Stomach (tissue), 9 donors: ENCODE data around the gene ARHGAP25. TPM values are rescaled to one million over a fixed set of nuclear protein-coding genes. Genes with fewer than 3 reads are reported as not detected.

Source experiments
- DNase-seq, 2 donors: peaks; one replicate each; pipeline versions ENCODE4 v3.0.0 to v3.0.0-alpha.2; 2013 to 2019
- H3K27ac ChIP-seq, 5 donors: fragments of 200-600 bp in 4 of 5; sonication (generic) in 4 of 5; one replicate each; pipeline ENCODE4 v1.5.1; 2013 to 2019; ENCODE audit warnings: mild to moderate bottlenecking in 1 of 5, moderate library complexity in 1 of 5
- H3K27me3 ChIP-seq, 3 donors: fragments of 200-600 bp; sonication (generic); one replicate each; pipeline ENCODE4 v1.5.1; 2017 to 2019; ENCODE audit warnings: mixed run types in 1 of 3
- H3K36me3 ChIP-seq, 4 donors: fragments of 200-600 bp; sonication (generic); 1 replicate in 3 of 4; 2 replicates in 1 of 4; pipeline ENCODE4 v1.5.1; 2016 to 2019
- H3K4me1 ChIP-seq, 4 donors: fragments of 200-600 bp; sonication (generic); one replicate each; pipeline ENCODE4 v1.5.1; 2016 to 2019
- H3K4me3 ChIP-seq, 4 donors: fragments of 200-600 bp; sonication (generic) in 3 of 4; one replicate each; pipeline ENCODE4 v1.5.1; 2016 to 2019; ENCODE audit warnings: mild to moderate bottlenecking in 1 of 4
- H3K9me3 ChIP-seq, 4 donors: fragments of 200-600 bp; sonication (generic); one replicate each; pipeline ENCODE4 v1.5.1; 2016 to 2019
- CTCF ChIP-seq, 7 experiments: fragments of 450-650 bp in 4 of 7; fragments of 200-600 bp in 3 of 7; sonication (generic) in 3 of 7; IDR thresholded peaks; one replicate each; pipeline ENCODE4 v1.5.1; 2016 to 2019; ENCODE audit warnings: antibody characterized with exemption in 7 of 7, control low read depth in 2 of 7, mild to moderate bottlenecking in 1 of 7
- EP300 ChIP-seq: sonication (generic); formaldehyde crosslinking; IDR thresholded peaks from one replicate; pipeline ENCODE4 v1.6.1; 2017; ENCODE audit warnings: antibody characterized with exemption
- POLR2A ChIP-seq, 4 donors: fragments of 450-650 bp; IDR thresholded peaks; one replicate each; pipeline ENCODE4 v1.6.1; 2016; ENCODE audit warnings: antibody characterized with exemption in 4 of 4, control low read depth in 2 of 4, mild to moderate bottlenecking in 1 of 4, moderate library complexity in 1 of 4
- POLR2AphosphoS5 ChIP-seq, 3 donors: sonication (generic); formaldehyde crosslinking; IDR thresholded peaks; one replicate each; pipeline ENCODE4 v1.6.1; 2016; ENCODE audit warnings: antibody characterized with exemption in 3 of 3
- WGBS, 5 donors: extraction: QIAGEN DNeasy Blood & Tissue Kit in 3 of 5; methylation state at CpG; one replicate each; pipeline versions ENCODE4 v1.1.5 to v1.1.7; 2013 to 2018; 5-methylcytosine and 5-hydroxymethylcytosine counted together
- intact Hi-C: fragments of 100-400 bp; cut with DNase I; formaldehyde crosslinking; loops from one replicate; pipeline ENCODE4 v1.15.1; 2023; ENCODE audit warnings: low total_unique reads
- polyA plus RNA-seq, 3 donors: library from polyadenylated mRNA; stranded (reverse); fragments of 200-250 nt; gene quantifications; one replicate each; pipeline ENCODE4 v1.2.3, GENCODE V29; 2013
- total RNA-seq, 5 donors: library from RNA; depleted of rRNA; stranded (reverse); fragments of >200 nt; gene quantifications; one replicate each; pipeline versions ENCODE4 v1.1.0 to v1.2.3, GENCODE V29; 2014 to 2016
- donor health status: healthy with polysubstance abuse.
- donor health status: Bipolar disorder and iron deficiency.
- donor health status: healthy.

ARHGAP25 gene
- total and polyA plus RNA-seq, 8 donors, result 0.29 to 17.1 (median 4.0) TPM; not detected in 1

- 89 to 94% (median 90%) methylated on average over 2 of the region's 2 CpGs for WGBS, 5 donors
Measured at GRCh38 chr2:68845043-68845442, 110.4 kb downstream of the ARHGAP25 start.

GRCh38 chr2:68846091-68846490 lies 111.5 kb downstream of the ARHGAP25 start:
- Histone ChIP-seq H3K9me3 (no peaks in the 10 kb centered on the region), H3K4me3 (no peak overlapping the region), H3K4me1 (no peaks in the 10 kb centered on the region), H3K27me3 (no peaks in the 10 kb centered on the region), H3K27ac (no peak overlapping the region), H3K36me3 (no peaks in the 10 kb centered on the region)
- TF ChIP-seq EP300 (no peak), POLR2AphosphoS5 (IDR thresholded peaks at IDR 0.05) (no peak), CTCF (IDR thresholded peaks at IDR 0.05) (no peak), POLR2A (IDR thresholded peaks at IDR 0.05) (no peak)
- intact Hi-C loops, result no loop called here
- DNase-seq, result no peak
- WGBS, 5 donors, result 56 to 78% (median 70%) methylated on average over 3 of the region's 3 CpGs

More at GRCh38 chr2:68845043-68845442, 110.4 kb downstream of the ARHGAP25 start:
- no peak for DNase-seq
- H3K4me3 ChIP-seq, result no peak overlapping the region
- H3K27ac ChIP-seq, result no peak overlapping the region
- no peaks in the 10 kb centered on the region for H3K9me3 ChIP-seq
- no peaks in the 10 kb centered on the region for H3K36me3 ChIP-seq
- TF ChIP-seq EP300, result no peak
- no peaks in the 10 kb centered on the region for H3K4me1 ChIP-seq
- H3K27me3 ChIP-seq, result no peaks in the 10 kb centered on the region
- intact Hi-C loops, result no loop called here

- Histone ChIP-seq H3K4me3 (no peak overlapping the region), H3K36me3 (no peaks in the 10 kb centered on the region), H3K27me3 (no peaks in the 10 kb centered on the region), H3K27ac (no peak overlapping the region), H3K9me3 (no peaks in the 10 kb centered on the region), H3K4me1 (no peaks in the 10 kb centered on the region)
- no peak for DNase-seq
- intact Hi-C loops, result no loop called here
- TF ChIP-seq CTCF (IDR thresholded peaks at IDR 0.05) (no peak), POLR2A (IDR thresholded peaks at IDR 0.05) (no peak), POLR2AphosphoS5 (IDR thresholded peaks at IDR 0.05) (no peak), EP300 (no peak)
Measured at GRCh38 chr2:68847751-68848150, 113.1 kb downstream of the ARHGAP25 start.

GRCh38 chr2:68849579-68850030 lies 115.0 kb downstream of the ARHGAP25 start:
- no peaks in the 10 kb centered on the region for H3K36me3 ChIP-seq
- H3K9me3 ChIP-seq, result no peaks in the 10 kb centered on the region
- TF ChIP-seq EP300, result no peak
- intact Hi-C loops, result no loop called here
- H3K27ac ChIP-seq, result no peak overlapping the region
- no peaks in the 10 kb centered on the region for H3K27me3 ChIP-seq
- no peaks in the 10 kb centered on the region for H3K4me1 ChIP-seq
- no peak overlapping the region for H3K4me3 ChIP-seq
- no peak for DNase-seq
- WGBS, 5 donors, result 44 to 58% (median 50%) methylated on average over 4 of the region's 4 CpGs

- Histone ChIP-seq H3K4me1 (no peaks in the 10 kb centered on the region), H3K4me3 (no peak overlapping the region), H3K27me3 (no peaks in the 10 kb centered on the region), H3K9me3 (no peaks in the 10 kb centered on the region), H3K27ac (no peak overlapping the region), H3K36me3 (no peaks in the 10 kb centered on the region)
- intact Hi-C loops, result no loop called here
- 68 to 86% (median 75%) methylated on average over 3 of the region's 3 CpGs for WGBS, 5 donors
- DNase-seq, result no peak
- no peak for TF ChIP-seq CTCF (IDR thresholded peaks at IDR 0.05)
- TF ChIP-seq EP300, result no peak
- TF ChIP-seq POLR2A (IDR thresholded peaks at IDR 0.05), result no peak
- no peak for TF ChIP-seq POLR2AphosphoS5 (IDR thresholded peaks at IDR 0.05)
Measured at GRCh38 chr2:68850524-68850923, 115.9 kb downstream of the ARHGAP25 start.
